Duodenal mucosa (tissue), 2 donors: Measurements from ENCODE around the gene VWA3A.
"Not testable (repeated sequence)": the region's sequence is repeated elsewhere in the genome, so short reads cannot be mapped to it uniquely, and the experiment has no call there.

ENCODE experiments used
- H3K27ac ChIP-seq: one replicate; pipeline ENCODE4 v1.7.0; 2013; ENCODE audit warnings: low read depth, low read length
- H3K27me3 ChIP-seq, 2 donors: one replicate each; pipeline ENCODE4 v1.7.0; 2013; ENCODE audit warnings: low read length in 2 of 2, control low read depth in 1 of 2; ENCODE audit not compliant: insufficient read depth in 2 of 2, control insufficient read depth in 1 of 2
- H3K36me3 ChIP-seq, 2 donors: one replicate each; pipeline ENCODE4 v1.7.0; 2013; ENCODE audit warnings: low read length in 2 of 2, control low read depth in 1 of 2; ENCODE audit not compliant: insufficient read depth in 2 of 2, control insufficient read depth in 1 of 2
- H3K4me1 ChIP-seq, 2 donors: one replicate each; pipeline ENCODE4 v1.7.0; 2013; ENCODE audit warnings: low read length in 2 of 2, control low read depth in 1 of 2; ENCODE audit not compliant: insufficient read depth in 2 of 2, control insufficient read depth in 1 of 2
- H3K4me3 ChIP-seq, 2 donors: one replicate each; pipeline ENCODE4 v1.7.0; 2013; ENCODE audit warnings: low read length in 2 of 2, low read depth in 1 of 2
- H3K9ac ChIP-seq, 2 donors: one replicate each; pipeline ENCODE4 v1.7.0; 2013; ENCODE audit warnings: low read length in 2 of 2, low read depth in 1 of 2
- H3K9me3 ChIP-seq, 2 donors: one replicate each; pipeline ENCODE4 v1.7.0; 2013; ENCODE audit warnings: low read length in 2 of 2, control low read depth in 1 of 2; ENCODE audit not compliant: control insufficient read depth in 1 of 2

The VWA3A gene

DNA sequence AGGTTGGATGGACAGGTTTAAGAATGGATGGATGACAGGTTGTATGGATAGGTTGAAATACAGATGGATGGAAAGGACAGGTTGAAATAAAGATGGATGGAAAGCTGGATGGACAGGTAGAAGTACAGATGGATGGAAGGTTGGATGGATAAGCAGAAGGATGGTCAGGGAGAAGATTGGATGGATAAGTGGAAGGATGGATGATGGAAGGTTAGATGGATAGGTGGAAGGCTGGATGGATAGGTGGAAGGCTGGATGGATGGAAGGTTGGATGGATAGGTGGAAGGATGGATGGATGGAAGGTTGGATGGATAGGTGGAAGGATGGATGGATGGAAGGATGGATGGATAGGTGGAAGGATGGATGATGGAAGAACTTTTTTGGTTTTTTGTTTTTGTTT, 69.1 kb downstream of the VWA3A start:
- no peak overlapping the region for H3K27ac ChIP-seq
- no peak overlapping the region for H3K9ac ChIP-seq
- no peaks in the 10 kb centered on the region for H3K36me3 ChIP-seq
- peaks cover 3 to 13% of the 10 kb centered on the region in 2 donors for H3K27me3 ChIP-seq
- H3K4me1 ChIP-seq = no peaks in the 10 kb centered on the region
- H3K9me3 ChIP-seq = no peaks in the 10 kb centered on the region
- H3K4me3 ChIP-seq = no peak overlapping the region

GRCh38 chr16:22161999-22162655, 69.8 kb downstream of the VWA3A start, which contains the start of gene SDR42E2:
SDR42E2 (plus strand) TSS chr16:22162506; CDS start chr16:22165583, 3,077 bp downstream.
- peaks cover 3 to 13% of the 10 kb centered on the region in 2 donors for H3K27me3 ChIP-seq
- H3K27ac ChIP-seq = no peak within 1 kb of the TSS
- H3K9me3 ChIP-seq = no peaks in the 10 kb centered on the region
- H3K4me3 ChIP-seq = peak within 1 kb of the TSS; percentile 28 to 39
- H3K9ac ChIP-seq = no peak within 1 kb of the TSS
- no peaks in the 10 kb centered on the region for H3K36me3 ChIP-seq
- H3K4me1 ChIP-seq = no peaks in the 10 kb centered on the region

DNA sequence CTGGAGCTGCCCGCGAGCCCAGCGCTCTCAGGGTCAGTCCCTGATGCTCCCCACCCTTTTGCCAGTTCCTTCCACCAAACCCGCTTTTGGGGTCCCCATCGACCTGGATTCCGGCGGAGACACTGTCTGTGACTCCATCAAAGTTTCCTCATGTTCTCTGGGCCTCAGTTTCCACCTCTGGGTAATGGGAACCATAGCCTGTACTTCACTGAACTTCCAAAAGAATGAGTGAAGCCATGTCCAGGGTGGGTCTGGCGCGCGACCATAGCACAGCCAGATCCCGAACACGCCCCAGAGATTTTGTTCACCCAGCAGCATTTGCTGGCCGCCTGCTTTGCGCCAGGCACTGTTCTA, 70.3 kb downstream of the VWA3A start:
- H3K27me3 ChIP-seq = peaks cover 3 to 13% of the 10 kb centered on the region in 2 donors
- no peaks in the 10 kb centered on the region for H3K36me3 ChIP-seq
- H3K4me3 ChIP-seq = peak overlapping the region; percentile 28 to 39
- no peaks in the 10 kb centered on the region for H3K9me3 ChIP-seq
- H3K27ac ChIP-seq = no peak overlapping the region
- H3K9ac ChIP-seq = no peak overlapping the region
- no peaks in the 10 kb centered on the region for H3K4me1 ChIP-seq

- H3K4me1 ChIP-seq = no peaks in the 10 kb centered on the region
- H3K27me3 ChIP-seq = peaks cover 3 to 13% of the 10 kb centered on the region in 2 donors
- no peaks in the 10 kb centered on the region for H3K36me3 ChIP-seq
- H3K9ac ChIP-seq = no peak overlapping the region
- no peak overlapping the region for H3K4me3 ChIP-seq
- H3K9me3 ChIP-seq = no peaks in the 10 kb centered on the region
- H3K27ac ChIP-seq = no peak overlapping the region
Measured at GRCh38 chr16:22163806-22164205, 71.5 kb downstream of the VWA3A start.

GRCh38 chr16:22164482-22164881, 72.1 kb downstream of the VWA3A start:
- Histone ChIP-seq H3K9ac (no peak overlapping the region), H3K4me3 (no peak overlapping the region), H3K27me3 (peaks cover 3 to 13% of the 10 kb centered on the region in 2 donors), H3K9me3 (no peaks in the 10 kb centered on the region), H3K4me1 (no peaks in the 10 kb centered on the region), H3K36me3 (no peaks in the 10 kb centered on the region), H3K27ac (no peak overlapping the region)

- H3K36me3 ChIP-seq = no peaks in the 10 kb centered on the region
- no peak overlapping the region for H3K4me3 ChIP-seq
- peaks cover 3 to 13% of the 10 kb centered on the region in 2 donors for H3K27me3 ChIP-seq
- no peak overlapping the region for H3K27ac ChIP-seq
- H3K4me1 ChIP-seq = no peaks in the 10 kb centered on the region
- H3K9me3 ChIP-seq = no peaks in the 10 kb centered on the region
- H3K9ac ChIP-seq = no peak overlapping the region
Measured at GRCh38 chr16:22165508-22166285, 73.4 kb downstream of the VWA3A start.

GRCh38 chr16:22171953-22172352, 79.6 kb downstream of the VWA3A start:
- no peaks in the 10 kb centered on the region for H3K36me3 ChIP-seq
- no peak overlapping the region for H3K9ac ChIP-seq
- no peak overlapping the region for H3K4me3 ChIP-seq
- H3K4me1 ChIP-seq = no peaks in the 10 kb centered on the region
- H3K9me3 ChIP-seq = no peaks in the 10 kb centered on the region
- H3K27me3 ChIP-seq = no peaks in the 10 kb centered on the region
- no peak overlapping the region for H3K27ac ChIP-seq

DNA sequence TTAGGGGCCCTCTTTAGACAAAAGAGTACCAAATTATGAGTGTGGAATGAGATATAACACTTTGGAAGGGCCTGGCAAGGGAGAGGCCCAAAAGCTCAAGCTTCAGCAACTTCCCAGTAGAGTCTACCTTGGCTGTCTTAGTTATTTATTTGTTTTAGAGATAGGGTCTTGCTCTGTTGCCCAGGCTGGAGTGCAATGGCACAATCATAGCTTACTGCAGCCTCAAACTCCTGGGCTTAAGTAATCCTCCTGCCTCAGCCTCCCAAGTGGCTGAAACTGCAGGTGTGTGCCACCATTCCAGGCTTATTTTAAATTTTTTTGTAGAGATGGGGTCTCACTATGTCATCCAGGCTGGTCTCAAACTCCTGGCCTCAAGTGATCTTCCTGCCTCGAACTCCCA, 80.3 kb downstream of the VWA3A start:
- not testable (repeated sequence) for H3K4me3 ChIP-seq, H3K36me3 ChIP-seq, H3K27ac ChIP-seq, H3K27me3 ChIP-seq, H3K9me3 ChIP-seq, H3K4me1 ChIP-seq, H3K9ac ChIP-seq

DNA sequence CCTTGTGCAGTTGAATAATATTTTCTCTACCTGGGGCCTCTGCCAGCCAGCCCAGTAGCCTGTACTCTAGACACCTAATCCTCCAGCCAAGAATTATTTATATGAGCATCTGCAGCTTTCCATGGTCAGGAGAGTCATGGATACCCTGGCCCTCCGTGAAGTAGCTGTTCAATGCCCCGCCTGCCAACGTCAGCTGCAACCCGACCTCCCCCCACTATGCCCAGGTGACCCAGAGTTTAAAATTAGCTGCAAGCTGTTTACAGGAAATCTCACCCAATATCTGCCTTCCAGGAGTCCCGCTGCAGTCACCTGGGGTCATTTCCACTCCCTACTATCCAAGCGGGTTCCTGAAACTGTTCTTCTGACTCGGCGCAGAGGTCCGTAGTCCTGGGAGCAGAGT, 82.3 kb downstream of the VWA3A start:
- Histone ChIP-seq H3K9ac (no peak overlapping the region), H3K4me1 (no peaks in the 10 kb centered on the region), H3K27ac (no peak overlapping the region), H3K36me3 (no peaks in the 10 kb centered on the region), H3K27me3 (no peaks in the 10 kb centered on the region), H3K4me3 (no peak overlapping the region), H3K9me3 (no peaks in the 10 kb centered on the region)

- H3K4me1 ChIP-seq = no peaks in the 10 kb centered on the region
- no peaks in the 10 kb centered on the region for H3K27me3 ChIP-seq
Measured at GRCh38 chr16:22177968-22178930, 85.9 kb downstream of the VWA3A start.

More at GRCh38 chr16:22177968-22178930, 85.9 kb downstream of the VWA3A start:
- Histone ChIP-seq H3K4me3 (no peak overlapping the region), H3K9ac (no peak overlapping the region), H3K27ac (no peak overlapping the region), H3K9me3 (no peaks in the 10 kb centered on the region), H3K36me3 (no peaks in the 10 kb centered on the region)
